K562 (cell line): ENCODE data around the gene CUL1. TPM values are rescaled to one million over a fixed set of nuclear protein-coding genes. Genes with fewer than 3 reads are reported as not detected.

Experiments
- ARHGAP35 ChIP-seq: fragments of 450-650 bp; IDR thresholded peaks from 2 replicates; pipeline ENCODE4 v1.6.1; 2018; ENCODE audit not compliant: partially characterized antibody
- CEBPG ChIP-seq, 3 experiments: fragments of 200-800 bp in 1 of 3; sonication (Bioruptor generic) in 1 of 3; sonication (generic) in 1 of 3; formaldehyde crosslinking in 1 of 3; IDR thresholded peaks in 2 of 3; conservative IDR thresholded peaks in 1 of 3; 2 replicates each; pipeline versions ENCODE4 v1.6.1 to v1.8.0; 2016 to 2022; ENCODE audit warnings: missing compliant biosample characterization in 2 of 3, missing genetic modification characterization in 2 of 3, mild to moderate bottlenecking in 1 of 3, missing genetic modification reagents in 1 of 3
- COPS2 ChIP-seq: fragments of 450-650 bp; conservative IDR thresholded peaks from 2 replicates; pipeline ENCODE4 v1.6.1; 2016; ENCODE audit warnings: mild to moderate bottlenecking, moderate library complexity
- FOXM1 ChIP-seq, 2 experiments: fragments of 450-650 bp in 1 of 2; sonication (generic) in 1 of 2; formaldehyde crosslinking in 1 of 2; IDR thresholded peaks; 2 replicates each; pipeline versions ENCODE4 v1.6.1 to v1.9.0; 2017 to 2022; ENCODE audit warnings: low read depth in 2 of 2, mild to moderate bottlenecking in 2 of 2, missing genetic modification reagents in 1 of 2, moderate library complexity in 1 of 2
- MCM5 ChIP-seq: fragments of 450-650 bp; IDR thresholded peaks from 2 replicates; pipeline ENCODE4 v1.6.1; 2016; ENCODE audit warnings: low read depth
- NRF1 ChIP-seq, 2 experiments: fragments of 450-650 bp; IDR thresholded peaks in 1 of 2; conservative IDR thresholded peaks in 1 of 2; 2 replicates each; pipeline ENCODE4 v1.6.1; 2014; ENCODE audit warnings: mild to moderate bottlenecking in 2 of 2
- SAP30 ChIP-seq: fragments of 200-600 bp; sonication (generic); IDR thresholded peaks from 2 replicates; pipeline ENCODE4 v1.6.1; 2012; ENCODE audit warnings: borderline replicate concordance, low read depth, mild to moderate bottlenecking, moderate library complexity, low read length, control low read depth, inconsistent platforms; ENCODE audit not compliant: insufficient read depth, poor library complexity, severe bottlenecking
- TCF7 ChIP-seq: sonication (generic); IDR thresholded peaks from 2 replicates; pipeline ENCODE4 v1.6.1; 2016; ENCODE audit warnings: antibody characterized with exemption, borderline replicate concordance
- TSC22D4 ChIP-seq: fragments of 450-650 bp; IDR thresholded peaks from 2 replicates; pipeline ENCODE4 v1.6.1; 2016; ENCODE audit warnings: missing genetic modification characterization, missing biosample characterization, control low read depth
- VEZF1 ChIP-seq: fragments of 200-800 bp; sonication (Bioruptor generic); IDR thresholded peaks from 2 replicates; pipeline ENCODE4 v1.6.1; 2017; ENCODE audit warnings: missing genetic modification characterization, missing compliant biosample characterization
- ZNF134 ChIP-seq: fragments of 250-450 bp; sonication (Bioruptor Pico); conservative IDR thresholded peaks from 2 replicates; pipeline ENCODE4 v1.4.0; 2020
- ZNF277 ChIP-seq: fragments of 250-450 bp; sonication (Bioruptor Pico); IDR thresholded peaks from 2 replicates; pipeline ENCODE4 v1.8.0; 2022; ENCODE audit warnings: inconsistent platforms, mild to moderate bottlenecking, moderate library complexity, borderline replicate concordance
- ZNF655 ChIP-seq: fragments of 250-450 bp; sonication (Bioruptor Pico); IDR thresholded peaks from 2 replicates; pipeline ENCODE4 v1.5.0; 2021
- ZNF76 ChIP-seq: fragments of 250-450 bp; sonication (Bioruptor Pico); IDR thresholded peaks from 2 replicates; pipeline ENCODE4 v1.4.0; 2020; ENCODE audit warnings: mild to moderate bottlenecking, moderate library complexity, borderline replicate concordance
- polyA plus RNA-seq, 8 experiments: library from polyadenylated mRNA; depleted of rRNA in 4 of 8; stranded (reverse) in 5 of 8; unstranded in 3 of 8; fragments of >200 nt; fragmentation: Nextera tagmentation in 2 of 8; fragmentation: Illumina TruSeq in 1 of 8; extraction: Ambion mirVana in 2 of 8; extraction: Trizol in 1 of 8; gene quantifications; 2 replicates each; pipeline versions ENCODE4 v1.2.1 to v1.2.3, GENCODE V29; 2011 to 2014; ENCODE audit warnings: inconsistent platforms in 1 of 8, missing spikeins in 1 of 8
- total RNA-seq, 7 experiments: library from RNA; depleted of rRNA in 6 of 7; stranded (reverse); fragments of >200 nt in 6 of 7; fragmentation: Illumina TruSeq in 2 of 7; extraction: Trizol in 2 of 7; gene quantifications; 2 replicates each; pipeline versions ENCODE4 v1.2.1 to v1.2.3, GENCODE V29; 2011 to 2021; ENCODE audit warnings: low replicate concordance in 1 of 7
- TF ChIP-seq, protein P1 (sequence below): sonication (generic); formaldehyde crosslinking; IDR thresholded peaks from 2 replicates; pipeline ENCODE4 v1.8.0; 2022; ENCODE audit warnings: mild to moderate bottlenecking, missing genetic modification reagents

CUL1 gene
- total and polyA plus RNA-seq, 9 of the 15 experiments (the other 6 are each of a cell fraction or from before 2014, with no cell fraction given), result 31.5 to 107 (median 96.5) TPM

- TF ChIP-seq, protein P1, sequence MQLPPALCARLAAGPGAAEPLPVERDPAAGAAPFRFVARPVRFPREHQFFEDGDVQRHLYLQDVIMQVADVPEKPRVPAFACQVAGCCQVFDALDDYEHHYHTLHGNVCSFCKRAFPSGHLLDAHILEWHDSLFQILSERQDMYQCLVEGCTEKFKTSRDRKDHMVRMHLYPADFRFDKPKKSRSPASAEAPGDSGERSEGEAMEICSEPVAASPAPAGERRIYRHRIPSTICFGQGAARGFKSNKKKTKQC, result no peak
- TF ChIP-seq ZNF76 (no peak), ZNF277 (CRISPR knock-in tag) (no peak), SAP30 (peak; percentile 50), MCM5 (no peak), TSC22D4 (tag) (no peak), NRF1 (conservative IDR thresholded peaks at IDR 0.05 in 1 of 2, IDR thresholded peaks at IDR 0.05 in 1 of 2) (peak; percentile 84 to 85), ARHGAP35 (no peak), CEBPG (CRISPR knock-in tag; IDR thresholded peaks at IDR 0.05) (no peak), CEBPG (tag; conservative IDR thresholded peaks at IDR 0.05 in 1 of 2, IDR thresholded peaks at IDR 0.05 in 1 of 2) (no peak), ZNF134 (CRISPR knock-in tag) (no peak), FOXM1 (IDR thresholded peaks at IDR 0.05; ENCODE audit: low read depth) (no peak), FOXM1 (CRISPR knock-in tag; IDR thresholded peaks at IDR 0.05; ENCODE audit: low read depth) (no peak), ZNF655 (CRISPR knock-in tag) (no peak), TCF7 (peak; percentile 88), COPS2 (no peak), VEZF1 (CRISPR knock-in tag) (no peak)
Observed at GRCh38 chr7:148700661-148701064, 2.0 kb downstream of the CUL1 start (continued).
